Loucy (cell line): Measurements from ENCODE around the gene NSD2.
A peak's percentile ranks its signal among the peaks of the same experiment; 100 is the strongest.

Experiments
- H2AFZ ChIP-seq: fragments of 200-600 bp; sonication (generic); 2 replicates; pipeline ENCODE4 v1.6.0; 2016; ENCODE audit warnings: antibody characterized with exemption, mild to moderate bottlenecking, low read length, moderate library complexity
- H3F3A ChIP-seq: fragments of 200-600 bp; 2 replicates; pipeline ENCODE4 v1.6.0; 2016; ENCODE audit warnings: antibody characterized with exemption, low read depth, mild to moderate bottlenecking
- H3K27me3 ChIP-seq: fragments of 200-600 bp; sonication (generic); 2 replicates; pipeline ENCODE4 v1.6.1; 2014; ENCODE audit warnings: low read length, mild to moderate bottlenecking; ENCODE audit not compliant: insufficient read depth, poor library complexity, severe bottlenecking
- H3K36me3 ChIP-seq: fragments of 200-600 bp; sonication (generic); 2 replicates; pipeline ENCODE4 v1.6.1; 2016; ENCODE audit warnings: low read length; ENCODE audit not compliant: insufficient read depth
- H3K4me1 ChIP-seq: fragments of 200-600 bp; sonication (generic); 2 replicates; pipeline ENCODE4 v1.5.1; 2014; ENCODE audit warnings: low read length, mild to moderate bottlenecking; ENCODE audit not compliant: insufficient read depth, poor library complexity, severe bottlenecking
- H3K4me2 ChIP-seq: fragments of 200-600 bp; sonication (generic); 2 replicates; pipeline ENCODE4 v1.6.0; 2014; ENCODE audit warnings: antibody characterized with exemption, low read length, low read depth, mild to moderate bottlenecking; ENCODE audit not compliant: poor library complexity, severe bottlenecking
- H3K4me3 ChIP-seq: fragments of 200-600 bp; sonication (generic); 2 replicates; pipeline ENCODE4 v1.5.1; 2014; ENCODE audit warnings: low read length, mild to moderate bottlenecking, mixed read lengths; ENCODE audit not compliant: poor library complexity, severe bottlenecking
- H3K79me2 ChIP-seq: fragments of 200-600 bp; sonication (generic); 2 replicates; pipeline ENCODE4 v1.6.1; 2014; ENCODE audit warnings: low read length; ENCODE audit not compliant: insufficient read depth
- H3K9ac ChIP-seq: fragments of 200-600 bp; sonication (generic); 2 replicates; pipeline ENCODE4 v1.6.0; 2014; ENCODE audit warnings: mild to moderate bottlenecking, low read depth, low read length, moderate library complexity; ENCODE audit not compliant: poor library complexity, severe bottlenecking
- H3K9me2 ChIP-seq: fragments of 200-600 bp; sonication (generic); replicated peaks from 2 replicates; pipeline ENCODE4 v1.6.1; 2016; ENCODE audit warnings: low read depth, low read length, mixed read lengths
- H3K9me3 ChIP-seq: fragments of 200-600 bp; sonication (generic); 2 replicates; pipeline ENCODE4 v1.6.1; 2014; ENCODE audit warnings: mild to moderate bottlenecking, antibody characterized with exemption, low read length, low read depth; ENCODE audit not compliant: insufficient read depth
- H4K20me1 ChIP-seq: fragments of 200-600 bp; sonication (generic); 2 replicates; pipeline ENCODE4 v1.6.0; 2014; ENCODE audit warnings: antibody characterized with exemption, low read length, mild to moderate bottlenecking; ENCODE audit not compliant: insufficient read depth, poor library complexity, severe bottlenecking
- EZH2phosphoT487 ChIP-seq: fragments of 200-600 bp; IDR thresholded peaks from 2 replicates; pipeline ENCODE4 v1.6.1; 2018; ENCODE audit warnings: antibody characterized with exemption, mild to moderate bottlenecking, moderate library complexity, borderline replicate concordance
- TF ChIP-seq, protein P1 (sequence below): fragments of 200-600 bp; sonication (generic); conservative IDR thresholded peaks from 2 replicates; pipeline ENCODE4 v1.5.1; 2014; ENCODE audit warnings: mild to moderate bottlenecking, antibody characterized with exemption, low read length

Gene NSD2

DNA sequence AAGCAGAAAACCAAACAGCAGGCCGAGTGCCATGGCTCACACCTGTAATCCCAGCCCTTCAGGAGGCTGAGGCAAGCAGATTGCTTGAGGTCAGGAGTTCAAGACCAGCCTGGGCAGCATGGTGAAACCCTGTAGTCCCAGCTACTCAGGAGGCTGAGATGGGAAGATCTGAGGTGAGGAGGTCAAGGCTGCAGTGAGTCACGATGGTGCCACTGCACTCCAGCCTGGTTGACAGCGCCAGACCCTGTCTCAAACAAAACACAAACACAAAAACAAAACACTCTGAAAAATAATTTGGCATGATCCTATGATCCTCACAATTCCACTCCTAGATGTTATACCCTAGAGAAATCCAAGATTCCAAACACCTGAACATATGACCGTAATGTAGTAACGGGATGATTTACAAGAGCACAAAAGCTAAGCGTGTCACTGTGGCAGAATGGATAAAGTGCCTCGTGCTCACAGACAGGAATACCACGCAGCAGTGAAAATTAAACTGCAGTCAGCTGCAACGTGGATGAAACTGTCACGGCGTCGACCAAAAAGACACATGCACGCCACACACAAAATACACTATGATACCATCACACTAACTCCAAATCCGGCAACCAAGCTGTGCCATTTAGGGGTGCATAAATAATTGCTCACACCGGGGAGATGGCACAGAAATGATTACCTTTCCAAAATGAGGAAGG, 135.9 kb downstream of the NSD2 start:
- H3K36me3 ChIP-seq, result no peaks in the 10 kb centered on the region
- peaks cover 25% of the 10 kb centered on the region for H3K4me1 ChIP-seq
- no peaks in the 10 kb centered on the region for H3F3A ChIP-seq
- peaks cover 42% of the 10 kb centered on the region for H4K20me1 ChIP-seq
- no peak overlapping the region for H2AFZ ChIP-seq
- H3K9ac ChIP-seq, result peak overlapping the region; percentile 84
- H3K4me2 ChIP-seq, result peak overlapping the region; percentile 79
- H3K27me3 ChIP-seq, result no peaks in the 10 kb centered on the region
- H3K4me3 ChIP-seq, result peak overlapping the region; percentile 75
- TF ChIP-seq, protein P1, sequence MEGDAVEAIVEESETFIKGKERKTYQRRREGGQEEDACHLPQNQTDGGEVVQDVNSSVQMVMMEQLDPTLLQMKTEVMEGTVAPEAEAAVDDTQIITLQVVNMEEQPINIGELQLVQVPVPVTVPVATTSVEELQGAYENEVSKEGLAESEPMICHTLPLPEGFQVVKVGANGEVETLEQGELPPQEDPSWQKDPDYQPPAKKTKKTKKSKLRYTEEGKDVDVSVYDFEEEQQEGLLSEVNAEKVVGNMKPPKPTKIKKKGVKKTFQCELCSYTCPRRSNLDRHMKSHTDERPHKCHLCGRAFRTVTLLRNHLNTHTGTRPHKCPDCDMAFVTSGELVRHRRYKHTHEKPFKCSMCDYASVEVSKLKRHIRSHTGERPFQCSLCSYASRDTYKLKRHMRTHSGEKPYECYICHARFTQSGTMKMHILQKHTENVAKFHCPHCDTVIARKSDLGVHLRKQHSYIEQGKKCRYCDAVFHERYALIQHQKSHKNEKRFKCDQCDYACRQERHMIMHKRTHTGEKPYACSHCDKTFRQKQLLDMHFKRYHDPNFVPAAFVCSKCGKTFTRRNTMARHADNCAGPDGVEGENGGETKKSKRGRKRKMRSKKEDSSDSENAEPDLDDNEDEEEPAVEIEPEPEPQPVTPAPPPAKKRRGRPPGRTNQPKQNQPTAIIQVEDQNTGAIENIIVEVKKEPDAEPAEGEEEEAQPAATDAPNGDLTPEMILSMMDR, result no peak
- TF ChIP-seq EZH2phosphoT487, result no peak
- H3K9me3 ChIP-seq, result no peaks in the 10 kb centered on the region
- no peaks in the 10 kb centered on the region for H3K9me2 ChIP-seq
- H3K79me2 ChIP-seq, result peaks cover 67% of the 10 kb centered on the region

DNA sequence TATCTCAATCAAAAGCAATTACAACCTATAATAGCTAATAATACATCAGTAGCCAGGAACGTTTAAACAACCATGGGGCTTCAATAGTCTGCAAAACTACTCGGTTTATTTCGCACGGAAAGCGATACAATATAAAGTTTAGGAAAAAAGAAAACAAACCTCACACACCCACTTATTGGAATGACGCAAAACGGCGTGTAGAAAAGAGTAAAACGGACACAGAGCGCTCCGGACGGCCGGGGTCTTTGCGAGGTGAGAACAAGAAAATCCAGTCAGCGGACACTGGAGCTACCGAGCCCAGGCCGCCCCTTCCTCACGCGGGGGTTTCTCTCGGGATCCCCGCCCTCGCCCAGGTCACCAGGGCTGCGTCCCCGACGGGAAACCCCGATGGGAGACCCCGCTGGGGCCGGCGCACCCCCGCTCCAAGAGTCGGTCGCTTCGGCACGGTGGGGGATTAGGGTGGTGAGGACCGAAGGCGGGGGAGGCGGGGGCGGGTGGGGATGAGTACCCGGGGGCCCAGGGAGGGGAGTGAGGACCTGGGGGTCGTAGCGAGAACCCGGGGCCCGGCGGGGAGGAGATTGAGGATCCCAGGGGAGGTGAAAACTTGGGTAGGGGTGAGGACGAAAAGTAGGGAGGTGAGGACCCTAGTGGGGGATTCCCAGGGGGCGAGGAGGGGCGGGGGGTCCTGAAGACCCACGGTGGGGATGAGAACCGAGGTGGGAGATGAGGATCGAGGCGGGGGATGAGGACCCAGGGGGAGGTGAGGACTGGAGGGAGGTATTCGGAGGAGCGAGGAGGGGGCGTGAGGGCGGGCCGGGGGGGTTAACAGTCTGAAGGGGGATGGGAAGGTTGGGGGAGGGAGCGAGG, 136.8 kb downstream of the NSD2 start:
- peak overlapping the region; percentile 84 for H3K9ac ChIP-seq
- H3K79me2 ChIP-seq, result peaks cover 57% of the 10 kb centered on the region
- H3K36me3 ChIP-seq, result no peaks in the 10 kb centered on the region
- H3K4me1 ChIP-seq, result peaks cover 25% of the 10 kb centered on the region
- peak overlapping the region; percentile 75 for H3K4me3 ChIP-seq
- H3F3A ChIP-seq, result no peaks in the 10 kb centered on the region
- TF ChIP-seq, protein P1, result no peak
- no peak for TF ChIP-seq EZH2phosphoT487
- no peaks in the 10 kb centered on the region for H3K27me3 ChIP-seq
- no peaks in the 10 kb centered on the region for H3K9me2 ChIP-seq
- H4K20me1 ChIP-seq, result peaks cover 38% of the 10 kb centered on the region
- peak overlapping the region; percentile 96; the same call in 1 of the 2 replicates for H2AFZ ChIP-seq
- no peaks in the 10 kb centered on the region for H3K9me3 ChIP-seq
- peak overlapping the region; percentile 79 for H3K4me2 ChIP-seq

- H3K9ac ChIP-seq, result peak overlapping the region; percentile 84
- H3K9me3 ChIP-seq, result no peaks in the 10 kb centered on the region
- no peak for TF ChIP-seq EZH2phosphoT487
- TF ChIP-seq, protein P1, result no peak
- no peaks in the 10 kb centered on the region for H3K36me3 ChIP-seq
- H3K27me3 ChIP-seq, result no peaks in the 10 kb centered on the region
- no peaks in the 10 kb centered on the region for H3F3A ChIP-seq
- H3K9me2 ChIP-seq, result no peaks in the 10 kb centered on the region
- peak overlapping the region; percentile 96 for H2AFZ ChIP-seq
- peaks cover 25% of the 10 kb centered on the region for H3K4me1 ChIP-seq
- H3K4me2 ChIP-seq, result peak overlapping the region; percentile 79
- peaks cover 52% of the 10 kb centered on the region for H3K79me2 ChIP-seq
- H3K4me3 ChIP-seq, result peak overlapping the region; percentile 75
- peaks cover 35% of the 10 kb centered on the region for H4K20me1 ChIP-seq
These were observed 137.4 kb downstream of the NSD2 start for GRCh38 chr4:2008671-2008920.
